Lung (tissue), 12 donors: Measurements from ENCODE around the gene RAB3A. TPM values are rescaled to one million over a fixed set of nuclear protein-coding genes. Genes with fewer than 3 reads are reported as not detected.

Experiments
- ATAC-seq: fragments of 200-7000 bp; cut with Tn5 transposase; one replicate; pipeline ENCODE4 v1.9.1; 2020; ENCODE audit warnings: moderate number of reproducible peaks; ENCODE audit not compliant: insufficient read depth, low FRiP score
- DNase-seq, 3 donors: peaks; one replicate each; pipeline ENCODE4 v3.0.0-alpha.2; 2013 to 2017
- H3K27ac ChIP-seq, 2 donors: one replicate each; pipeline ENCODE4 v1.5.1; 2013; ENCODE audit warnings: mild to moderate bottlenecking in 2 of 2, moderate library complexity in 2 of 2, control low read depth in 1 of 2, inconsistent platforms in 1 of 2, low read depth in 1 of 2, low read length in 1 of 2
- H3K27me3 ChIP-seq, 3 donors: one replicate each; pipeline ENCODE4 v1.5.1; 2013; ENCODE audit warnings: low read length in 2 of 3; ENCODE audit not compliant: control insufficient read depth in 3 of 3, insufficient read depth in 3 of 3
- H3K36me3 ChIP-seq, 4 donors: one replicate each; pipeline ENCODE4 v1.5.1; 2013; ENCODE audit warnings: low read length in 4 of 4, mild to moderate bottlenecking in 1 of 4, moderate library complexity in 1 of 4; ENCODE audit not compliant: control insufficient read depth in 4 of 4, insufficient read depth in 4 of 4
- H3K4me1 ChIP-seq, 5 donors: one replicate each; pipeline ENCODE4 v1.5.1; 2013; ENCODE audit warnings: low read length in 5 of 5, mild to moderate bottlenecking in 2 of 5, moderate library complexity in 1 of 5; ENCODE audit not compliant: control insufficient read depth in 5 of 5, insufficient read depth in 5 of 5
- H3K4me3 ChIP-seq: one replicate; pipeline ENCODE4 v1.5.1; 2013; ENCODE audit warnings: mild to moderate bottlenecking, control low read depth, moderate library complexity
- H3K9ac ChIP-seq, 2 donors: one replicate each; pipeline ENCODE4 v1.5.1; 2013; ENCODE audit warnings: low read length in 2 of 2, control low read depth in 1 of 2; ENCODE audit not compliant: insufficient read depth in 1 of 2
- H3K9me3 ChIP-seq, 4 donors: one replicate each; pipeline ENCODE4 v1.5.1; 2013; ENCODE audit warnings: low read length in 3 of 4, mild to moderate bottlenecking in 1 of 4, moderate library complexity in 1 of 4; ENCODE audit not compliant: control insufficient read depth in 4 of 4, insufficient read depth in 3 of 4
- WGBS, 2 donors: extraction: QIAGEN DNeasy Blood & Tissue Kit; methylation state at CpG; one replicate each; pipeline ENCODE4 v1.1.7; 2013; 5-methylcytosine and 5-hydroxymethylcytosine counted together
- polyA plus RNA-seq, 2 donors: library from polyadenylated mRNA; stranded (reverse); fragments of 200-250 nt; gene quantifications; one replicate each; pipeline ENCODE4 v1.2.1, GENCODE V29; 2013
- total RNA-seq, 2 donors: library from RNA; depleted of rRNA in 1 of 2; stranded (reverse); fragments of >200 nt in 1 of 2; gene quantifications; one replicate each; pipeline ENCODE4 v1.2.1, GENCODE V29; 2014 to 2021
- TF ChIP-seq, protein P1 (sequence below): IDR thresholded peaks from 2 replicates; pipeline ENCODE4 v1.5.1; 2012; ENCODE audit warnings: mild to moderate bottlenecking; ENCODE audit errors: control extremely low read depth, extremely low read depth
- donor health status: control.
- donor health status: control.
- donor health status: Bipolar disorder and iron deficiency.
- donor health status: healthy.
- donor health status: DM: yes; HTN: yes; CAD: no.

Gene RAB3A
- total and polyA plus RNA-seq, 4 donors, result 1.1 to 6.7 (median 2.3) TPM

DNA sequence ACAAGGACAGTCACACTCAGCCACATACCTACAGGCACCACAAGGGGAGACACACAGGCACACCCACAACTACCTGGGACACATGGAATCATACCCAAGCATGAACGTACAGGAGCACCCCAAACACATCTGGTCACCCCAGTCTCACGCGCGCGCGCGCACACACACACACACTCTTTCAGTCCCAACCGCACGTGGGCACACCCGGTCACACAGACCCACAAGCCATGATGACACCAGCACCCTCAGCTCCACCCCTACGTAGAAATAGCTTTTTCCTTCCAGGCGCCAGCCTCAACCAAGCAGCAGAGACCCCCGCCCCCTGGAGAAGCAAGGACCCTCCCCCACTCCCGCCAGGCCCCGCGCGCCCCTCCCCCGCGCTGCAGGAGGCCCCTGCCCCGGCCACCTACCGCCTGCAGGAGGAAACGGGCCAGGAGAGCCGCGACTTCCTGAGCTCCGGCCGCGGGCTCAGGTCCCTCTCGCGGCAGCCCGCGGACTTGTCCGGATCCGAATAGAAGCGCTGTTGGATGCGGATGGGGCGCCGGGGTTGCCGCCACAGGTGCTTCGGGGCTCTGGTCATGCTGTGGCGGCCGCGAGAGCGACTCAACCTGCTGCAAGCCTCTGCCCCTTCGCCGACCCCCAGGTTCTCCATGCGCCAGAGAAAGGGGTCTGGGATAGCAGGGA is 28.8 kb upstream of the RAB3A start:
- TF ChIP-seq, protein P1, sequence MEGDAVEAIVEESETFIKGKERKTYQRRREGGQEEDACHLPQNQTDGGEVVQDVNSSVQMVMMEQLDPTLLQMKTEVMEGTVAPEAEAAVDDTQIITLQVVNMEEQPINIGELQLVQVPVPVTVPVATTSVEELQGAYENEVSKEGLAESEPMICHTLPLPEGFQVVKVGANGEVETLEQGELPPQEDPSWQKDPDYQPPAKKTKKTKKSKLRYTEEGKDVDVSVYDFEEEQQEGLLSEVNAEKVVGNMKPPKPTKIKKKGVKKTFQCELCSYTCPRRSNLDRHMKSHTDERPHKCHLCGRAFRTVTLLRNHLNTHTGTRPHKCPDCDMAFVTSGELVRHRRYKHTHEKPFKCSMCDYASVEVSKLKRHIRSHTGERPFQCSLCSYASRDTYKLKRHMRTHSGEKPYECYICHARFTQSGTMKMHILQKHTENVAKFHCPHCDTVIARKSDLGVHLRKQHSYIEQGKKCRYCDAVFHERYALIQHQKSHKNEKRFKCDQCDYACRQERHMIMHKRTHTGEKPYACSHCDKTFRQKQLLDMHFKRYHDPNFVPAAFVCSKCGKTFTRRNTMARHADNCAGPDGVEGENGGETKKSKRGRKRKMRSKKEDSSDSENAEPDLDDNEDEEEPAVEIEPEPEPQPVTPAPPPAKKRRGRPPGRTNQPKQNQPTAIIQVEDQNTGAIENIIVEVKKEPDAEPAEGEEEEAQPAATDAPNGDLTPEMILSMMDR, result no peak
- Histone ChIP-seq H3K4me3 (no peak overlapping the region), H3K27ac (no peak overlapping the region), H3K36me3 (no peaks in the 10 kb centered on the region), H3K4me1 (peaks cover 0 to 1% (median 0%) of the 10 kb centered on the region in 5 donors), H3K27me3 (peaks cover 0 to 26% (median 4%) of the 10 kb centered on the region in 3 donors), H3K9me3 (peaks cover 0 to 16% (median 0%) of the 10 kb centered on the region in 4 donors), H3K9ac (no peak overlapping the region)
- DNase-seq (no peak), ATAC-seq (no peak)
- 4 to 8% methylated on average over 45 to 46 of the region's 46 CpGs for WGBS, 2 donors

DNA sequence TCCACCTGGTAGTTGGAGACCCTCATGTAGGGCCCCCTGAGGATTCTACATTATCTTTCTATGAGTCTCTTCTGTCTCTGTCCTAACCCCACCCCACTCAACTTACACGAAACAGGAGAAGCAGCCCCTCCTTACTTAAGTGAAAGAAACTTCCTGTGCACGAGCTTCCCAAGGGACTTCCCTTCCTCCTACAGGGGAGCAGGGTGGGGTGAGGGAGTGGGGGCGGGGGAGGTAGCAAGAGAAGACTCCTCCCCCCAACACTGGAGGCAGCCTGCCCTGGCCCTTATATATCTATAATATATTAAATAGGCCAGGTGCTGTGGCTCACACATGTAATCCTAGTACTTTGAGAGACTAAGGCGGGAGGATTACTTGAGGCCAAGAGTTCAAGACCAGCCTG is 27.9 kb upstream of the RAB3A start:
- Histone ChIP-seq H3K27ac (no peak overlapping the region), H3K27me3 (peaks cover 0 to 30% (median 8%) of the 10 kb centered on the region in 3 donors), H3K9ac (no peak overlapping the region), H3K4me1 (no peaks in the 10 kb centered on the region), H3K9me3 (peaks cover 0 to 16% (median 0%) of the 10 kb centered on the region in 4 donors), H3K36me3 (no peaks in the 10 kb centered on the region), H3K4me3 (no peak overlapping the region)
- WGBS, 2 donors, result 29 to 30% methylated on average over 4 of the region's 4 CpGs
- TF ChIP-seq, protein P1, result no peak
- no peak for DNase-seq
- ATAC-seq, result no peak

DNA sequence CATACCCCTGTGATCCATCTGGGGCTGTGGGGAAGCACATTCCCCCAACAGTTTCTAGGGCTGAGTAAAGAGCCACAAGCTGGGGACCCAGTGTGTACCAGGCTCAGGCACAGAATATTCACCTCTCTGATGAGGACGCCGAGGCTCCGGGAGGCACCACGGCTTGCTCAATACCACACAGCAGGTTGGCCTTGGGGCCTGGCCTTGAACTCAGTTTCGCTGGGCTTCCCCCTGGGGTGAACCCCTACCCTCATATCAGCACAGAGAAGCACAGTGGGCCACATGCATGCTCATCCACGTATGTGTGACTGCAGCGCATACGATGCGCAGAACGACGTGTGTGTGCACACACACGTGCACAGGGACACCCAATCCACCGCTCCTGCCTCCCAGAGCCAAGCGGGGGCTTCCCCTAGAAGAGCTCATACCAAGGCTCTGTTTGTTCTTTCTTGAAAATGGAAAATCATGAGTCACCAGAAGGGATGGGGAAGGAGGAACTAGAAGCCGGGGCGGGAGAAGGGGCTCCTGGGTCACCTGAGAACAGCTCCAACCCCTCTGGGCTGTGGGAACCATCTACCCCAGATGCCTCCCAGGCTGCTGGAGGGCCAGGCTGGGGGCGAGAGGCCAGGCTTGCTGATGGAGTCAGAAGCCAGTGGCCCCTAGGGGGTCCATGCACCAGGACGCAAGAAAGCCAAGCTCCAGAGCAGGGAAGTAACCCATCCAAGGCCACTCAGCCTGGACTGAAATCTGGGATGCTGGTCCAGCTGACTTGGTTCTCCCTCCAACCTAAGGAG is 27.3 kb upstream of the RAB3A start:
- Histone ChIP-seq H3K4me3 (no peak overlapping the region), H3K27ac (no peak overlapping the region), H3K27me3 (peaks cover 0 to 33% (median 11%) of the 10 kb centered on the region in 3 donors), H3K9ac (no peak overlapping the region), H3K4me1 (no peaks in the 10 kb centered on the region), H3K36me3 (no peaks in the 10 kb centered on the region), H3K9me3 (peaks cover 0 to 13% (median 0%) of the 10 kb centered on the region in 4 donors)
- ATAC-seq (no peak), DNase-seq (no peak)
- TF ChIP-seq, protein P1, result no peak
- WGBS, 2 donors, result 57 to 61% methylated on average over 18 of the region's 18 CpGs
